ENCODE measurements around the gene SLC7A1.

GRCh38 chr13:29570051-29570654 lies 25.3 kb downstream of the SLC7A1 start:
- TF ChIP-seq, protein P1, sequence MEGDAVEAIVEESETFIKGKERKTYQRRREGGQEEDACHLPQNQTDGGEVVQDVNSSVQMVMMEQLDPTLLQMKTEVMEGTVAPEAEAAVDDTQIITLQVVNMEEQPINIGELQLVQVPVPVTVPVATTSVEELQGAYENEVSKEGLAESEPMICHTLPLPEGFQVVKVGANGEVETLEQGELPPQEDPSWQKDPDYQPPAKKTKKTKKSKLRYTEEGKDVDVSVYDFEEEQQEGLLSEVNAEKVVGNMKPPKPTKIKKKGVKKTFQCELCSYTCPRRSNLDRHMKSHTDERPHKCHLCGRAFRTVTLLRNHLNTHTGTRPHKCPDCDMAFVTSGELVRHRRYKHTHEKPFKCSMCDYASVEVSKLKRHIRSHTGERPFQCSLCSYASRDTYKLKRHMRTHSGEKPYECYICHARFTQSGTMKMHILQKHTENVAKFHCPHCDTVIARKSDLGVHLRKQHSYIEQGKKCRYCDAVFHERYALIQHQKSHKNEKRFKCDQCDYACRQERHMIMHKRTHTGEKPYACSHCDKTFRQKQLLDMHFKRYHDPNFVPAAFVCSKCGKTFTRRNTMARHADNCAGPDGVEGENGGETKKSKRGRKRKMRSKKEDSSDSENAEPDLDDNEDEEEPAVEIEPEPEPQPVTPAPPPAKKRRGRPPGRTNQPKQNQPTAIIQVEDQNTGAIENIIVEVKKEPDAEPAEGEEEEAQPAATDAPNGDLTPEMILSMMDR (IDR thresholded peaks at IDR 0.05) = no peak
- TF ChIP-seq POLR2A (IDR thresholded peaks at IDR 0.05) (no peak), POLR2AphosphoS5 (IDR thresholded peaks at IDR 0.05) (no peak)

Data from sigmoid colon (tissue), 4 donors.